ENCODE data around the gene DLX5.

DLX5 gene

DNA sequence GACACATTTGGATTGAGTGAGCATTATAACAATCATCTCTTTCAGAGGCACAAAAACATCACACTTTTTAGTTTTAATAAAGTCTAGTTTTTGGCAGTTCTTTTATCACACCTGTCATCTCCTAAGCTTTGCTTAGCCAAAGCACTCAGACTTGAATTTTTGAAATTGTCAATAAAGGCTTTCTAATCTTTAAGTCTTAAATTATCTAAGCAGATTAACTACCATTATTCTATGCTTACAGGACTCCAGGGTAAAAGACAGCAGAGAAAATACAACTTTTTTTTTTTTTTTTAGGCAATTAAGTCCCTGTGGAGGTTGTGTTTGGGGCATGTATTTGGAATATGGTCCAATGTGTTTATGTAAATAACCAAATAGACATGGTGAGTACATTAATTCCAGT lies 36.9 kb downstream of the DLX5 start:
- no peak for DNase-seq

GRCh38 chr7:96986901-96987300 lies 37.7 kb downstream of the DLX5 start:
- DNase-seq = no peak

DNA sequence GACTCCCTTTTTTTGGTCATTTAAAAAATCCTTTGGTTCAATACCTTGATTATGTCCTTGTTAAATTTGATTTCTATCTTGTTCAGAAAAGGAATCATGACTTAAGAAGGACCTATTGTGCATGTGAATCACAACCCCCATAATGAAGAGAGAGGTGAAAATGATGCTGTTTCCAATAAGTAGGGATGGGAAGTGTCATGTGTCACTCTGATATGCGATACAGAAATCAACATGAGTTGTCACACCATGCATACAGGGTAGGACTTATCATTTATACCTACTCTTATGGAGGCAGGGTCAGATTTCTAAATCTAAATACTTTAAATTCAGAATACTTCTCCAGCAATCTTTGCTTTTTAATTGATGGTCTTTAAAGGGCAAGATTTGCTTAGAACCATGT lies 38.6 kb downstream of the DLX5 start:
- no peak for DNase-seq

- DNase-seq = no peak
Observed at GRCh38 chr7:96982586-96982985, 42.0 kb downstream of the DLX5 start.

DNA sequence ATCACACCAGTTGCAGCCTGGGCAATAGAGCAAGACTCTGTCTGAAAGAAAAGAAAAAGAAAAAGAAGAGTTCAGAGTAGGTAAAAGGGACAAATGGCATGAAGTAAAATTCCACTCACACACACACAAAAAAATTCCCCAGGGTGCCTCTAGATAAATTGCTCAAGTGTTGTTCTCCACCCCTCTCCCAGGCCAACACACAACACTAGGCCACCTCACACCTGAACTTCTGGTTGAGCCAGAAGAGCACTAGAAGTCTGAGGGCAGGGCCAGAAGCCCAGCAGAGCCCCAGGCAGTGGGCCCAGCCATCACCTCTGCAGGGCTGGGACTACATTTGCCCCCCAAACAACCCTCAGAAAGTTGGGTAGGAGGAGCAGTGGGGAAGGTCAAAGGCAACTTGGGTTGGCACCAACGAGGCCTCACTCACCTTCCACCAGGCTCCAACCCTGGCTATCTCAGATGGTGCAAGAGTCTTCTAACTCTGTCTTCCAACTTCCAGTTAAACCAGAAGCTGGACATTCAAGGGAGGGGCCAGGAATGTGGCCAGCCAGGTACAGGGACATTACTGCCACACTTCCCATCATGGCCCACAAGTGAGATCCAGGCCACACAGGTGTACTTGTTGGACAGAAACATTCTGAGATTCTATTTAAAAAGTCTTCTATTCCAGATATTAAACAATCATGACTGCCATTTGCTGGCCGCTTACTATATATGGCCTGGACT lies 44.9 kb downstream of the DLX5 start:
- DNase-seq = no peak

GRCh38 chr7:96977445-96977844 lies 47.2 kb downstream of the DLX5 start:
- no peak for DNase-seq

- no peak for DNase-seq
Observed at GRCh38 chr7:96976106-96976505, 48.5 kb downstream of the DLX5 start.

GRCh38 chr7:96973986-96974385 lies 50.6 kb downstream of the DLX5 start:
- DNase-seq = no peak

GRCh38 chr7:96970739-96971138 lies 53.9 kb downstream of the DLX5 start:
- DNase-seq = no peak

All from stimulated activated CD4-positive, alpha-beta T cell treated with anti-CD3 and anti-CD28 coated beads, Interleukin-4, amount 100 ng/mL, for 1 hour (primary cell).